Neural cell (in vitro differentiated cells): ENCODE results near the gene MRTFB. TPM values are rescaled to one million over a fixed set of nuclear protein-coding genes. Genes with fewer than 3 reads are reported as not detected.

ENCODE experiments used
- H2AFZ ChIP-seq: fragments of 200-600, 300-800 bp; sonication (generic), shearing (Covaris generic); 2 replicates; pipeline ENCODE4 v1.6.0; 2014; ENCODE audit warnings: low read depth, mild to moderate bottlenecking, antibody characterized with exemption, low read length, moderate library complexity
- H3F3A ChIP-seq: fragments of 200-600 bp; shearing (Covaris generic); 2 replicates; pipeline ENCODE4 v1.6.1; 2016; ENCODE audit warnings: mild to moderate bottlenecking, moderate library complexity, mixed read lengths, antibody characterized with exemption, low read length; ENCODE audit not compliant: insufficient read depth, poor library complexity, severe bottlenecking
- H3K27ac ChIP-seq: fragments of 200-600, 300-800 bp; sonication (generic), shearing (Covaris generic); 2 replicates; pipeline ENCODE4 v1.5.1; 2014; ENCODE audit warnings: mild to moderate bottlenecking, low read length, moderate library complexity
- H3K27me3 ChIP-seq: fragments of 300-800, 200-600 bp; sonication (generic), shearing (Covaris generic); 2 replicates; pipeline ENCODE4 v1.6.0; 2014; ENCODE audit warnings: mild to moderate bottlenecking, low read depth, low read length, moderate library complexity; ENCODE audit not compliant: insufficient read depth
- H3K36me3 ChIP-seq: fragments of 300-800, 200-600 bp; sonication (generic), shearing (Covaris generic); 2 replicates; pipeline ENCODE4 v1.5.1; 2014; ENCODE audit warnings: mild to moderate bottlenecking, antibody characterized with exemption, low read length, moderate library complexity; ENCODE audit not compliant: insufficient read depth
- H3K4me2 ChIP-seq: fragments of 300-800, 200-600 bp; sonication (generic), shearing (Covaris generic); 2 replicates; pipeline ENCODE4 v1.6.0; 2014; ENCODE audit warnings: mild to moderate bottlenecking, low read length
- H3K4me3 ChIP-seq: fragments of 300-800, 200-600 bp; sonication (generic), shearing (Covaris generic); 2 replicates; pipeline ENCODE4 v1.5.1; 2014; ENCODE audit warnings: mild to moderate bottlenecking, low read length, moderate library complexity
- H3K79me2 ChIP-seq: fragments of 200-600 bp; shearing (Covaris generic); replicated peaks from 2 replicates; pipeline ENCODE4 v1.6.0; 2014; ENCODE audit warnings: mild to moderate bottlenecking, low read length, moderate library complexity; ENCODE audit not compliant: insufficient read depth
- H3K9ac ChIP-seq: fragments of 300-800, 200-600 bp; sonication (generic), shearing (Covaris generic); 2 replicates; pipeline ENCODE4 v1.6.1; 2016; ENCODE audit warnings: mild to moderate bottlenecking, low read length, mixed read lengths
- H3K9me2 ChIP-seq: fragments of 200-600 bp; shearing (Covaris generic); 2 replicates; pipeline ENCODE4 v1.6.1; 2016; ENCODE audit warnings: mild to moderate bottlenecking, low read length, mixed read lengths; ENCODE audit not compliant: insufficient read depth
- H3K9me3 ChIP-seq: fragments of 200-600, 300-800 bp; sonication (generic), shearing (Covaris generic); 2 replicates; pipeline ENCODE4 v1.6.1; 2016; ENCODE audit warnings: mild to moderate bottlenecking, mixed run types, low read length, moderate library complexity, mixed read lengths
- H4K20me1 ChIP-seq: fragments of 200-600 bp; shearing (Covaris generic); 2 replicates; pipeline ENCODE4 v1.6.1; 2016; ENCODE audit warnings: mild to moderate bottlenecking, mixed run types; ENCODE audit not compliant: insufficient read depth
- EP300 ChIP-seq: fragments of 450-650 bp; conservative IDR thresholded peaks from 2 replicates; pipeline ENCODE4 v1.6.1; 2014; ENCODE audit warnings: antibody characterized with exemption, mild to moderate bottlenecking, moderate library complexity; ENCODE audit not compliant: poor library complexity, severe bottlenecking
- EZH2 ChIP-seq: fragments of 200-600, 300-800 bp; shearing (Covaris generic), sonication (generic); IDR thresholded peaks from 2 replicates; pipeline ENCODE4 v1.6.1; 2014; ENCODE audit warnings: antibody characterized with exemption, low read length, borderline replicate concordance, mild to moderate bottlenecking; ENCODE audit not compliant: insufficient read depth, poor library complexity, severe bottlenecking
- MXI1 ChIP-seq: fragments of 450-650 bp; conservative IDR thresholded peaks from 2 replicates; pipeline ENCODE4 v1.6.1; 2014; ENCODE audit warnings: antibody characterized with exemption, mild to moderate bottlenecking; ENCODE audit not compliant: poor library complexity, severe bottlenecking
- POLR2AphosphoS5 ChIP-seq: IDR thresholded peaks from 2 replicates; pipeline ENCODE4 v1.6.1; 2012
- RAD21 ChIP-seq: fragments of 450-650 bp; conservative IDR thresholded peaks from 2 replicates; pipeline ENCODE4 v1.6.1; 2014; ENCODE audit warnings: antibody characterized with exemption, mild to moderate bottlenecking, moderate library complexity
- SMC3 ChIP-seq: fragments of 450-650 bp; conservative IDR thresholded peaks from 2 replicates; pipeline ENCODE4 v1.6.1; 2014; ENCODE audit warnings: antibody characterized with exemption, mild to moderate bottlenecking, moderate library complexity; ENCODE audit not compliant: poor library complexity
- TAF1 ChIP-seq: IDR thresholded peaks from 2 replicates; pipeline ENCODE4 v1.6.1; 2012; ENCODE audit warnings: low read depth
- polyA plus RNA-seq: library from polyadenylated mRNA; depleted of rRNA; stranded (reverse); fragments of >200 nt; gene quantifications from 2 replicates; pipeline ENCODE4 v1.2.3, GENCODE V29; 2014
- TF ChIP-seq, protein P1 (sequence below): fragments of 450-650 bp; IDR thresholded peaks from 2 replicates; pipeline ENCODE4 v1.5.1; 2014; ENCODE audit warnings: antibody characterized with exemption, mild to moderate bottlenecking, moderate library complexity; ENCODE audit not compliant: poor library complexity, severe bottlenecking
- TF ChIP-seq, protein P2 (sequence below): IDR thresholded peaks from 2 replicates; pipeline ENCODE4 v1.6.1; 2012; ENCODE audit warnings: borderline replicate concordance

Gene MRTFB
- polyA plus RNA-seq, 1 donor from 2014 or later, result 18.6 TPM

DNA sequence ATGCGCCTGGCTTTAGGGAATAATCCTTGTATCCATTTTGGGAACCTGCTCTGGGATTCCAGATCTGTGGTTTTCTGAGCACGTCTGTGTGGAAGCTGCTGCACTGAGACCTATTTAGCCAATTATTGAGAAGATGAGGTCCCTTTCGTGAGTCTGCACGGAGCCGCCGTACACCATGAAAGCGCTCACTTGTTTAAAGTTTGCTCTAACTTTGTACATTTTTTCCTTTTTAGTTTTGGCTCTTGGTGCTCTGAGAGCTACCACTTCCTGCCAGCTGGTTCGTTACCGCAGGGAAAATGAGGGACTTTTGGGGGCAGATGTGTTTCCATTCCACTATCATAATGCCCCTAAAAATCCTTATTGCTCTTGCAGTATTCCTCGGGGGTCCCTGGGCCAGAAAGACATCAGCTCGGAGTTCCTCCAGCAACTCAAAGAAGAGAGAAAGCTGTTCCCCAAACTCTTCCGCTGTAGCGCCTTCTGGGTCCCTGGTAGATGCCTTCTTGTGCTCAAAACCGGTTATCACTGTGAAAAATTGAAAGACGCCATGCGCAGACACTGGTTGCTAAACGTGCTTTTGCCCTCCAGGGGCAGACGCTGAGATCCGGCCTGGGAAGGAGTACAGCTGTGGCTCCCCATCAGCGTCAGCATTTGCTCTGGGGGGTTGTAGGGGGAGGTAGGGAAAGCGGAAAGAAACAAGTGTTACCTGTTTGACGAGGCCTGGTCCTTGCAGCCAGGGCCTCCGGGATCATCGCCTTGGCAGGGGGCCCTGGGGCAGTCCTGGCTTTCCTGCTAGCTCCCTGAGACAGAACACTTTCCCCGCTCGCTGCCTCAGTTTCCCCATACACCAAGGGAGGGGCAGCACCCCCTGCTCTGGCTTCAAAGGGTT is 238.1 kb downstream of the MRTFB start:
- no peak overlapping the region for H2AFZ ChIP-seq
- H3K36me3 ChIP-seq, result no peaks in the 10 kb centered on the region
- H3K79me2 ChIP-seq, result no peaks in the 10 kb centered on the region
- H3F3A ChIP-seq, result no peaks in the 10 kb centered on the region
- H3K9me3 ChIP-seq, result no peaks in the 10 kb centered on the region
- H4K20me1 ChIP-seq, result no peaks in the 10 kb centered on the region
- H3K27me3 ChIP-seq, result peaks cover 21% of the 10 kb centered on the region
- H3K27ac ChIP-seq, result no peak overlapping the region
- no peak overlapping the region for H3K4me2 ChIP-seq
- H3K9ac ChIP-seq, result no peak overlapping the region
- TF ChIP-seq EP300, result no peak
- no peak for TF ChIP-seq EZH2
- TF ChIP-seq SMC3, result no peak
- no peak for TF ChIP-seq POLR2AphosphoS5
- no peak for TF ChIP-seq TAF1
- no peak for TF ChIP-seq MXI1
- TF ChIP-seq, protein P1, sequence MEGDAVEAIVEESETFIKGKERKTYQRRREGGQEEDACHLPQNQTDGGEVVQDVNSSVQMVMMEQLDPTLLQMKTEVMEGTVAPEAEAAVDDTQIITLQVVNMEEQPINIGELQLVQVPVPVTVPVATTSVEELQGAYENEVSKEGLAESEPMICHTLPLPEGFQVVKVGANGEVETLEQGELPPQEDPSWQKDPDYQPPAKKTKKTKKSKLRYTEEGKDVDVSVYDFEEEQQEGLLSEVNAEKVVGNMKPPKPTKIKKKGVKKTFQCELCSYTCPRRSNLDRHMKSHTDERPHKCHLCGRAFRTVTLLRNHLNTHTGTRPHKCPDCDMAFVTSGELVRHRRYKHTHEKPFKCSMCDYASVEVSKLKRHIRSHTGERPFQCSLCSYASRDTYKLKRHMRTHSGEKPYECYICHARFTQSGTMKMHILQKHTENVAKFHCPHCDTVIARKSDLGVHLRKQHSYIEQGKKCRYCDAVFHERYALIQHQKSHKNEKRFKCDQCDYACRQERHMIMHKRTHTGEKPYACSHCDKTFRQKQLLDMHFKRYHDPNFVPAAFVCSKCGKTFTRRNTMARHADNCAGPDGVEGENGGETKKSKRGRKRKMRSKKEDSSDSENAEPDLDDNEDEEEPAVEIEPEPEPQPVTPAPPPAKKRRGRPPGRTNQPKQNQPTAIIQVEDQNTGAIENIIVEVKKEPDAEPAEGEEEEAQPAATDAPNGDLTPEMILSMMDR, result no peak
- TF ChIP-seq, protein P2, sequence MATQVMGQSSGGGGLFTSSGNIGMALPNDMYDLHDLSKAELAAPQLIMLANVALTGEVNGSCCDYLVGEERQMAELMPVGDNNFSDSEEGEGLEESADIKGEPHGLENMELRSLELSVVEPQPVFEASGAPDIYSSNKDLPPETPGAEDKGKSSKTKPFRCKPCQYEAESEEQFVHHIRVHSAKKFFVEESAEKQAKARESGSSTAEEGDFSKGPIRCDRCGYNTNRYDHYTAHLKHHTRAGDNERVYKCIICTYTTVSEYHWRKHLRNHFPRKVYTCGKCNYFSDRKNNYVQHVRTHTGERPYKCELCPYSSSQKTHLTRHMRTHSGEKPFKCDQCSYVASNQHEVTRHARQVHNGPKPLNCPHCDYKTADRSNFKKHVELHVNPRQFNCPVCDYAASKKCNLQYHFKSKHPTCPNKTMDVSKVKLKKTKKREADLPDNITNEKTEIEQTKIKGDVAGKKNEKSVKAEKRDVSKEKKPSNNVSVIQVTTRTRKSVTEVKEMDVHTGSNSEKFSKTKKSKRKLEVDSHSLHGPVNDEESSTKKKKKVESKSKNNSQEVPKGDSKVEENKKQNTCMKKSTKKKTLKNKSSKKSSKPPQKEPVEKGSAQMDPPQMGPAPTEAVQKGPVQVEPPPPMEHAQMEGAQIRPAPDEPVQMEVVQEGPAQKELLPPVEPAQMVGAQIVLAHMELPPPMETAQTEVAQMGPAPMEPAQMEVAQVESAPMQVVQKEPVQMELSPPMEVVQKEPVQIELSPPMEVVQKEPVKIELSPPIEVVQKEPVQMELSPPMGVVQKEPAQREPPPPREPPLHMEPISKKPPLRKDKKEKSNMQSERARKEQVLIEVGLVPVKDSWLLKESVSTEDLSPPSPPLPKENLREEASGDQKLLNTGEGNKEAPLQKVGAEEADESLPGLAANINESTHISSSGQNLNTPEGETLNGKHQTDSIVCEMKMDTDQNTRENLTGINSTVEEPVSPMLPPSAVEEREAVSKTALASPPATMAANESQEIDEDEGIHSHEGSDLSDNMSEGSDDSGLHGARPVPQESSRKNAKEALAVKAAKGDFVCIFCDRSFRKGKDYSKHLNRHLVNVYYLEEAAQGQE, result no peak
- TF ChIP-seq RAD21, result no peak
- H3K9me2 ChIP-seq, result no peaks in the 10 kb centered on the region
- H3K4me3 ChIP-seq, result no peak overlapping the region

DNA sequence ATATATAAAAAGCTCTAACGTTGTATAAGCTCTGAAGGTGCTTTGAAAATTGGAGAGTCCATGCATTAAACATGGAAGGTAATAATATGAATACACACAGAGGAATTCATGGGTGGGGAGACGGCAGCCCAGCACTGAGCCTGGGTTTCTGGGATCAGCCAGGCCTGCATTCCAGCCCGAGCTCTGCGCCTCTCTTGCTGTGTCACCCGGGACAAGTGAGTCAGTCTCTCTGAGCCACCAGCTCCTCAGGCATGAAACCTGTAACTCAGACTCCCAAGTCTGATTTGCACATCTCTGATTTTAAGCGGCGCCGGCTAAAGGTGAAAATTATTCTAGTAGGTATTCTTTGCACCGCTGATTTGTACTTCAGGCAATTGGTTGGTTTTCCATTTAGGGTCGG is 238.8 kb downstream of the MRTFB start:
- H3K4me3 ChIP-seq, result no peak overlapping the region
- H3K27me3 ChIP-seq, result peaks cover 14% of the 10 kb centered on the region
- no peaks in the 10 kb centered on the region for H3K9me2 ChIP-seq
- TF ChIP-seq EP300 (no peak), TAF1 (no peak), RAD21 (no peak), POLR2AphosphoS5 (no peak), MXI1 (no peak), SMC3 (no peak)
- TF ChIP-seq, protein P1, result no peak
- TF ChIP-seq, protein P2, result no peak
- H3K79me2 ChIP-seq, result no peaks in the 10 kb centered on the region
- H3F3A ChIP-seq, result no peaks in the 10 kb centered on the region
- no peaks in the 10 kb centered on the region for H3K36me3 ChIP-seq
- no peaks in the 10 kb centered on the region for H3K9me3 ChIP-seq
- H3K4me2 ChIP-seq, result no peak overlapping the region
- H2AFZ ChIP-seq, result no peak overlapping the region
- no peaks in the 10 kb centered on the region for H4K20me1 ChIP-seq
- no peak overlapping the region for H3K9ac ChIP-seq
- no peak overlapping the region for H3K27ac ChIP-seq
